GM21390 (cell line): ENCODE results near the gene BPIFB6.

Source experiments
- ATAC-seq: cut with Tn5 transposase; IDR thresholded peaks from one replicate; pipeline ENCODE4 v1.9.1; 2021; ENCODE audit not compliant: unreplicated experiment

Gene BPIFB6, protein sequence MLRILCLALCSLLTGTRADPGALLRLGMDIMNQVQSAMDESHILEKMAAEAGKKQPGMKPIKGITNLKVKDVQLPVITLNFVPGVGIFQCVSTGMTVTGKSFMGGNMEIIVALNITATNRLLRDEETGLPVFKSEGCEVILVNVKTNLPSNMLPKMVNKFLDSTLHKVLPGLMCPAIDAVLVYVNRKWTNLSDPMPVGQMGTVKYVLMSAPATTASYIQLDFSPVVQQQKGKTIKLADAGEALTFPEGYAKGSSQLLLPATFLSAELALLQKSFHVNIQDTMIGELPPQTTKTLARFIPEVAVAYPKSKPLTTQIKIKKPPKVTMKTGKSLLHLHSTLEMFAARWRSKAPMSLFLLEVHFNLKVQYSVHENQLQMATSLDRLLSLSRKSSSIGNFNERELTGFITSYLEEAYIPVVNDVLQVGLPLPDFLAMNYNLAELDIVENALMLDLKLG

DNA sequence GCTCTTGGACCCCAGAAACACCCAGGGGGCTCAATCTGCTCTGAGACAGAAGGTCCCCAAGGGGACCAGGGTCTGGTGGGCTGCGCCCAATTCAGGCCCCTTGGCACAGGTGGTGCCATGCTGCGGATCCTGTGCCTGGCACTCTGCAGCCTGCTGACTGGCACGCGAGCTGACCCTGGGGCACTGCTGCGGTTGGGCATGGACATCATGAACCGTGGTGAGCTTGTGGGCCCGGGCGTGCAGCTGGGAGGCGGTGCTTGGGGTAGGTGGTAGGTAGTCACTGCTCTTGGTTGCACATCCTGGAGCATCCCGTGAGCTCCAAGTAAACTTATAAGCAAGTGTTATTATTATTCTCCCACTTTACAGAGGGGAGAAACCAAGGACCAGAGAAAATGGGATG, at the start of gene BPIFB6:
Gene BPIFB6 (plus strand): TSS at position 118 of the 400 bp plus-strand sequence. CDS start 0 bp downstream, at position 118.
- ATAC-seq = no peak

DNA sequence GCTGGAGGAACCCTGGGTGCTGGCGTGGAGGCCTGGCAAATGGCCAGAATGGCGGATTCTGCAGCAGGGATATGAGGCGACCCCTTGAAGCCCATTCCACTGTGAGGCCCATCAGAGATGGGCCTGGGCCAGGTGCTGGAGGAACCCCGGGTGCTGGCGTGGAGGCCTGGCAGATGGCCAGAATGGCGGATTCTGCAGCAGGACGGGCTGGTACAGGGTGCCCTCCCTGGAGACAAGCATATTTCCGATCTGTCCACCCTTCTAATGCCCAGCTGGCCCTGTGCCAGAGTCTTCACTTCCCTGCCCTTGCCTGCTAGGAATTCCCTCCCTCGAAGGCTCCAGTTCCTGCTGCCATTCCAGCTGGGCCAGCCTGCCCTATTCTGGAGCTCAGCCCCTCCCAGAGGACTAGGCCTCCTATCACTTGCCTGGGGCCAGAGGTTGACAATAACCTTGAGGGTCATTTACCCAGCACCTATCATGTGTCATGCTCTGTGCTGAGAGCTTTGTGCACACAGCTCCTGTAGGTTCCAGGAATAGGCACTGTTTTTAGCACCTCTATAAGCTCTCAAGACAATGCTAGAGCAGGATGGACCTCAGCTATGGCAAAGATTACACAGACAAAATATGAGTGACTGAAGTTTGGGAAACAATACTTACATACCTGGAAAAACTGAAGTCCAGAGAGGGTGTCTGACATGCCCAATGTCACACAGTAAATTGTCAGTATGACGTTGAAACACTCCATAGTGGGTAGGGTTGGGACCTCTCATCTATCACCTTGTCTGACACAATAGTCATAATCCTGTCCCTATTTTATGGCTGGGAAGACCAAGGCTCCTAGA, 48.6 kb upstream of the BPIFB6 start:
- no peak for ATAC-seq

DNA sequence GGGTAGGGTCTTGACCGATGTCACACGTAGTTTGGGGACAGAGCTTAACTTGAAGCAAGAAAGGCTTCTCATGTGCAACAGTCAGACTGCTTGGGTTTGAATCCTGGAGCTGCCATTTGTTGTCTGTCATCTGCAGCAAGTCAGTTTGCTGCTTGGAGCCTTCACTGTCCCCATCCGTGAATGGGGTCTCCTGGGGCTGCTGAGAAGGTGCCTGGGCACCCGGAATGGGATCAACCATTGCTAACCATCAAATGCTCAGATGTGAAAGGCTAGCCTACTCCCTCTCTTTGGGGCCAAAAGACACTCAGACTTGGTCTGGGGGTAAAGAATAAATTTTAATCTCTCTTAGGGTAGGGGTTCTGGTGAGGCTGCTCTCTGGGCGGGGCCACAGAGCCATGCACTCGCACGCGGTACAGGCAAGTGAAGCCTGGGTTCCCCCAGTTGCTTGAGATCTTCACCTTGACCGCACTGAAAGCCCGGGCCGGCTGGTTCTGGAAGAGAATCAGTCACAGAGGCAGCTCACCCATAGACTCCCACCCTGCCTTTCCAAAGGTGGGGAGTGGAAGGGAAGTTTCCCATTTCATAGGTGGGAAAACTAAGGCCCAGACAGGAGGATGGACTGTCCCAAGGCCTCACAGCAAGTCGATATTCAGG, 47.9 kb upstream of the BPIFB6 start:
- ATAC-seq = no peak

DNA sequence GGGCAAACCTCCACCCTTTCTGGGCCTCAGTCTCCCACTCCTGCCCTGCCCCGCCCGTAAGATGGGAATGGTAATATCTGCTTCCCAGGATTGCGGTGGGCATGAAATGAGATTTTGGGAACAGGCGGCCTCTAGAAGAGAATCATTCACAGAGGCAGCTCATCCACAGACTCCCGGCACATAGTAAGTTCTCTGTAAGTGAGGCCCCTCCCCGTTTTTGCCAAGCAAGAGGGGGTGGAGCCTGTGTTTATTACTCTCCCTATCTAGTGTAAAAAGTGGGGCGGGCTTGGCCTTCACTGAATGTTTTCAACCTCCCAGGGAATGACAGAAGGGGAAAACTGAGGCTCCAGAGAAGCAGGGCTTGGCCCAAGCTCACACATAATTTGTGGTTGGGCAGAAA, 47.3 kb upstream of the BPIFB6 start:
- ATAC-seq = no peak

DNA sequence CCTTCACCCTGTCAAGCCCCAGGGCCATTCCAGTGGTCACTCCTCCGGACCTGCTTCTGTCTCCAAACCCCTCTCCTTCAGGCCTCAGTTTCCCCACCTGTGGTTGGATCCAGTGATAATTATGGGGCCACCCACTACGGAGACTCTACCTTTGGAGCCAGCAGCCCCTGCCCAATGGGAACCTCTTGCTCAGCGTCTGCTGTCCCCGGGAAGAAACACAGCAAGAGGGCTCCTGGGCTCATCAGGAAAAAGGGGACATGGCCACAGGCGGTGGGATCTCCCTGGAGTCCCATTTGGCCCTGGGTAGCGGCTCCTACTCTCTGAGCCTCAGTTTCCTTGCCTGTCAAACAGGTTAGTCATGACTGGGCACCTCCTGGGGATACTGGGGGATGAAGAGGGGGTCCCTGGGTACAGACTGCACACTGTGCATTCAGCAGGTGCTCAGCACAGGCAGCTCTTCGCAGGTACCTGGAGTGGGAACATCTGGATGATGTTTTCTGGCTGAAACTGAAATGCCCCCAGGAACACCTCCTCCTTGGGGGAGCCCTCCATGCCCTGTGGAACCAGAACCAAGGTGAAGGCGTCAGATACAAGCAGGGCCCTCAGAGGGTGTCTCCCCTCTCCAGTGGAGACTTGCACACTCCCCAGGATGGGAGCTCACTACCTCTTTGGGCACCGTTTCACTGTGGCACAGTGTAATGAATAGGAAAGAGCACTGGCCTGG, 46.7 kb upstream of the BPIFB6 start:
- ATAC-seq = no peak

DNA sequence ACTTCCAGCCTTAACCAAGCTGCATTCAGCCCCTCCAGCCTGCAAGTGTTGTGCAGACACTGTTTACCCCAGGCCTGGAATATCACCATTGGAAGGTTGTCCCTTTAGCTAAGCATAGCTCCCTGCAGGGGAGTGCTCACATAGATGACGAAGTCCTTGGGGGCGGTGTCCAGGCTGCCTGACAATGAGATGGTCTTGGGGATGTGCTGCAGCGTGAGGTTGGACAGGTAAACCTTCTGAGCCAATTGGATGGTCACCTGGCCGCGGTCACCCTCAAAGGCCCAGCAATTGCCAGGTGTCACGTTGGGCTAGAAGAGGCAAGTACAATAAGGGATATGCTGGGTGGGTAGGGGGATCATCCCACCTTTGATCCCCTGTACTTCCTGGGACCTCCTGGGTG, 45.9 kb upstream of the BPIFB6 start:
- ATAC-seq = no peak

DNA sequence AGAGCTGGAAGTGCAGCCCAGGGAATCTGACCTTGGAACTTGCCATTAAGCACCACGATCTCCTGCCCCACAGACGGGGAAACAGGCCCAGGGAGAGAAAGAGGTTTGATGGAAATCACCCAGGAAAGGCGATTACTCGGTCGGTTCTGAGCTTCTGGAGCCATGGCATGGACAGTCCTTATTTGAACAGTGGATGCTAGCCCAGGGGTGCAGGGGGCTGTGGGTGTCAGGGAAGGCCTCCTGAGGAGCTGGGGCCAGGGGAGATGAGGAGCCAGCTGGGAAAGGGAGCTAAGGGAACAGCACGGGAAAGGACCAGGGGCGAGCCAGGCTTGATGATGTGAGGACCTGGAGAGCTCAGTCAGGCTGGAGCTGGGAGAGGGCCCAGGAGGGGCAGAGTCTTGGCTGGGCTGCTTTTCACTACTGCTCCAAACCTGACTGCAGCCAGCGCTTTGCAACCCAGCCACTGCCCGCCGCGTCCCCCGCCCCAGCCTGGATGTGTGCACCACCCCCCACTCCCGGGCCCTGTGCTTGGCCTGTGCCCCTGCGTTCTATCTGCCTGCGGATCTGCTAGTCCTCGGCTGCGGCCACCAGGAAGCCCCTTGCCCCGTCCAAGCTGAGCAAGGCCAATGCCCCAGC, 45.0 kb upstream of the BPIFB6 start:
- ATAC-seq = no peak

DNA sequence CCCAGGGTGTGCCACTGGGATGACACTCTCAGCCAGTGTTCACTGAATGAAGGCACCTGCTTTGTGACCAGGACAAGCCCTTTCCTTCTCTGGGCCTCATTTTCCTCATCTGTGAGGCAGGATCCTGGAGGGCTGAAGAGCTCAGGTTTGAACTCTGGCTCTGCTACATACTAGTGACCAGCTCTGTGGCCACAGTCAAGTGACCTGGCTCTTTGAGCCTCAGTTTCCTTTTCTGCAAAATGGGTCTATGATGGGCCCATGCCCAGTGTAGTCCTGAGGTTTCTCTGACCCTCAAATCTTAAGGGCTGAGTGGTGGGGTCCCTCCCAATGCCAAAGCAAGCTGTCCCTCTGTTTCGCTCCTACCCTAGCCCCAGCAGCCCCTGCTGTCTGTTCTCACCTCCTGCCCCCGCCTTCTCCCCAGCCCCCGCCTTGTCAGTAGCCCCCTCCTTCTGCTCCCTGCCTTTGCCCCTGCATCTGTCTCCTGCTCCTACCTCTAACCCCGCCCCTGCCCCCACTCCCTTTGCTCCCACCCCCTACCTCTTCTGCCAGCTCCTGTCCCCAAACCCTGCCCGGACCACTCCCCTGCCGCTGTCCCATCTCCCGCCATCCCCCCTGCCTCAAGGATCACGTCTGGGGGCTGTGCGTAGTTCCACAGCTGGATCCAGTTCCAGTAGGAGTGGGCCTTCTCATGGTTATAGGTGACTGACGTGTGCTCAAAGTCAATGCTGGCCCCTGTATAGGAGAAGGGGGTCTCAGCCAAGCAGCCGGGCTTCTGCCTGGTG, 44.2 kb upstream of the BPIFB6 start:
- ATAC-seq = no peak

DNA sequence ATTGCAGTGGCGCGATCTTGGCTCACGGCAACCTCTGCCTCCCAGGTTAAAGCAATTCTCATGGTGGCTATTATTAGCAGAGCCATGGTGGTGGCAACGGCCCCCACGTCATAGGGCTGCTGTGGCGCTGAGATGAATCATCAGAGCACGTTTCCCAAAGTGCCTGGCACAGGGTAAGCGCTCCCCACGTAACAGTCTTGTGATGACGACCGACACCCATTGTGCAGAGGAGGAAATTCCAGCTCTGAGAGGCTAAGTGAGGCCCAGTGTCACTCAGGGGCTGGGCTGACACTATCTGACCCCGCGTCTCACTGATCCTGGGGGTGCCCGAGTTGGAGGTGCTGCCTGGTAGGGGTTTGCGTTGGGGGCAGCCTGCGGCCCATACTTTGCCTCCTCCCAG, 43.4 kb upstream of the BPIFB6 start:
- ATAC-seq = no peak

DNA sequence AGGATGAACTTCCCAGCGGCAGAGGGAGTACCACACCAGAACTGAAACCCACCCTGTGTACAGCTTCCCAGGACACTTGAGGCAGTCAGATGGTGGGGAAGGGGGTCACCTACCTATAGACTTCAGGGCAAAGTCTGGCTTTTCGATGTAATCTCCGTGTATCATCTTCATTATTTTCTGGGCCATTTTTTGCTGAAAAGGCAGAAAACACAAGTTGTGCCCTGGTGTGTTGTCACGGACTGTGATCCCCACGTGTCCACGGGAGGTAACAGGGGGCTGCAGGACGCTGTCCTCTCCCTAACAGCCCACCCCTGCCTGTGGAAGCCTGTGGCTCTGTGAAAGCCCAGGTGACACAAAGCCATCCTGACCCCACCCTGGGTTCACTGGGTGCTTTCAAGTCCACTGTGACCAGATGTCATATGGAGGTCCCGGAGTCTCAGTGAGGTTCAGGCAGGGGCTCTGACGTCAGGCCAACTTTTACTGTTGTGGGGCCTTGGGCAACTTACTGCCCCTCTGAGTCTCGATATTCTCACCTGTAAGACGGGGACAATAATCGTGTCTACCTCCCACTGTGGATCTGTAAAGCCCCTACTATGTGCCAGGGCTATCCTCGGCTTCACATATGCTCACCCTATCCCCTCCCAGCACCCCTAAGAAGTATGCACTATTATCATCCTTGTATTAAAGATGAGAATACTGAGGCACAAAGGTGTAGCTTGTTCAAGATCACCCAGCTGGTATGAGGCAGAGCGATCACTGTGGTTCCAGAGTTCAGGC, 41.8 kb upstream of the BPIFB6 start:
- no peak for ATAC-seq

DNA sequence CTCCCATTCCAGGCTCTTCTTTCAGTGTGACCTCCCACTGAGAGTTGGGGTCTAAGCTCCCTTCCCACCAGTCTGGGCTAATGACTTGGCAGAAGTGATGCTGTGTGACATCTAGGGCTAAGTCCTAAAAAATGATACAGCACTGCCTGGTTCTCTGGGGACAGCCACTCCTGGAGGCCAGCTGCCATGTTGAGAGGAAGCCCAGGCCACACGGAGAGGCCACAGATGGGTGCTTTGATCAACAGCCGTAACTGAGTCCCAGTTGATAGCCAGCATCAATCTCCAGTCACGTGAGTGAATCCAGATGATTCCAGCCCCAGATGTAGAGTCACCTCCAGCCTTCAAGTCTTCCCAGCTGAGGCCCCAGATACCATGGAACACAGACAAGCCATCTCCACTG, 41.0 kb upstream of the BPIFB6 start:
- no peak for ATAC-seq

DNA sequence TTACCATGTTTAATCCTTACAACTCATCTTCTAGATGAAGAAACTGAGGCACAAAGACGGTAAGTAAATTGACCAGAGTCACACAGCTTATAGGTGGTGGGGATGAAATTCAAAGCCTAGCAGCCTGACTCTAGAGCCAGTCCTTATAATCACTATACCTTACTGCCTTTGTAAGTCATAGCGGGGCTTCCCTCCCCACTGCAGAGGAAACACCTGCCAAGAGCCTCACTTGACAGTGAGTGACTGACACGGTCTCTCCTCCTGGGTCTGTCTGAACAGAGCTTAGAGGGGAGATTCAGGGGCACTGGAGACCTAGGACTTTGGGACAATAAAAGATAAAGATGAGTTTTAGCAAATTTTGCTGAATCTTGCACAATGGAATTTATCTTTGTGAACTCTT, 40.1 kb upstream of the BPIFB6 start:
- no peak for ATAC-seq

DNA sequence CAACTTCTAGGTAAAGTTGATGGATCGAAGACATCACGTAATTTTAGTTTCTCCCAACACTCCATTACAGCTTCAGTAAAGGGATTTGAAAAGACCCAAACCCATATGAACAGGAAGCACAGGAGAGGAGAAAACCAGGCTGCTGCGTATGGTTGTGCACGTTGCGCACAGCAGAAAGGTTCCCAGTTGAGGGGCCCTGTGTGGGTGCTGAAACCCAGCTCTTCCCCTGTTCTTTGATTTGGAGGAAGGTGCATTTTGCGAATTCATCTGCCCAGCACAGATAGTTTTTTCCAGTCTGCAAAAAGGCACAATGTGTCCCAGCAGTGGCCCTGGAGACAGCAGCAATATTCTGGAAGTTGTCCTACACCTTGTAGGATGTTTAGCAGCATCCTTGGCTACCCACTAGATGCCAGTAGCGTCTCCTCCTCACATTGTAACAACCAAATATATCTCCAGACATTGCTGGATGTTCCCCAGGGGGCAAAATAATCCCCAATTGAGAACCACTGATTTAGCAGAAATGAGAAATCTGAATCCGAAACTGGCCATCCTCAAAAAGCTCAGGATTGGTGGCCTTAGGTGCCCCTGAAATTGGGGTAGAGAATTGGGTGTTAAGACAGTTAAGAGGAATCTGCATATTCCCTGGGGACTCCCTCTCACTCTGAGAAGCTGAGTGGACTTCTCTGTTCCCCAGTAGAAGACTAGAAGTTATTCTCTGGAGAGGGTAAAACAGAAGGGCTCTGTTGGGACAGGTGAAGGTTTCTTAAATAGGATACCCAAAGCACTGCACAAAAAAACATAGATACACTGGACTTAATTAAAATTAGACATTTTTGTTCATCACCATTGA, 39.4 kb upstream of the BPIFB6 start:
- no peak for ATAC-seq

DNA sequence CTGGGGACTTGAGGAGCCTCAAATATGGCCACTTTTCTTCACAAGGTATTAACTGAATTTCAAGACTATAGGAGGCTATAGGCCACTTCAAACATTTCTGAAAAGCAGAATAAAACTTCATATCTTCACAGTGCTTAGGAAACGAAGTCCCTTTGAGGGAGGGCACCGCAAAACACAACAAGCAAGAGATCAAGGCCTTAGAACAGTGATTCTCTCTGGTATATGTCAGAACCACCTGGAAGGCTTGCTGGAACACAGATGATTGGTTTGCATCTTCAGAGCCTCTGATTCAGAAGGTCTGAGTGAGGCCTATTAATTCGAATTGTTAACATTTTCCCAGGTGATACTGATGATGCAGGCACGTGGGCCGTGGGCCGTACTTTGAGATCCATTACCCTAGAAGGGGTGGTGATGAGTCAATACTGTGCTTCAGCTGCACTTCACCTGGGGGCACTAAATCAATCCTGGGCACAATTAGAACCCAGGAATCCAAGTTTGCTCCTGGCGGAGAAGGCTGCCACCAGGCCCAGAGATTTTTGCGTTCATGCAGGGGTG, 37.9 kb upstream of the BPIFB6 start:
- no peak for ATAC-seq

DNA sequence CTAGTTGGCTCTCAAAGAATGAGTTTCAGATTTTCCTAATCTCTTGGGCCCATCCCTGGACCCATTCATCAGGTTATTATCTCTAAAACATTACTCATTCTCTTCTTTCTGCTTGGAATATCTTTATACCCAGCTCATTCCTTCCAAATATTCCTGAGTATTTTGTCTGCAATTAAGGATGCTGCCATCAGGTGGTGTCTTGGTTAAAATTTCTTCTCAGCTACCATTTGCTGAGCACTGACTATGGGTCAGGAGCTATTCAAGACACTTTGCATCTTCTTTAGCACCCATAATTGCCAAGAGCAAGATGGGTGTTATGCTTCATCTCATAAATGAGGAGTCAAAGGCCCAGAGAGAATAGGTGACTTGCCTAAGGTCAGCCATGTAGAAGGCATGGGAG, 35.6 kb upstream of the BPIFB6 start:
- no peak for ATAC-seq

DNA sequence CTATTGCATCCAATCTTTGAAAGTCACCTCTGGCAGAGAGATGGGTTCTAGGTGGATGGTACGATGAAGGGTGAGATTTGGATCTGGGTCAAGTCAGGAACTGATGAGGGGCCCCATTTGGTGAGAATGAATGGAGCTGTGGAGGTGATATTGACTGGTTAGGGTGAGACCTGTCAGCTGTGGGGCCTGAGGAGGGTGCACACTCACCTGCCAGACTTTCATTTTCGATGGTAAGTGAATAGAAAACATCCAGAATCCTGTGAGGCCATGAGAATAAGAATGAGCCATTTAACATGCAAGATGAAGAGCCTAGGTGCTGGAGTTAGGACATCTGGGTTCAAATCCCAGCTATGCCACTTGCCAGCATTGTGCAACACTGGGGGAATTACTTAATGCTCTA, 34.0 kb upstream of the BPIFB6 start:
- ATAC-seq = no peak

DNA sequence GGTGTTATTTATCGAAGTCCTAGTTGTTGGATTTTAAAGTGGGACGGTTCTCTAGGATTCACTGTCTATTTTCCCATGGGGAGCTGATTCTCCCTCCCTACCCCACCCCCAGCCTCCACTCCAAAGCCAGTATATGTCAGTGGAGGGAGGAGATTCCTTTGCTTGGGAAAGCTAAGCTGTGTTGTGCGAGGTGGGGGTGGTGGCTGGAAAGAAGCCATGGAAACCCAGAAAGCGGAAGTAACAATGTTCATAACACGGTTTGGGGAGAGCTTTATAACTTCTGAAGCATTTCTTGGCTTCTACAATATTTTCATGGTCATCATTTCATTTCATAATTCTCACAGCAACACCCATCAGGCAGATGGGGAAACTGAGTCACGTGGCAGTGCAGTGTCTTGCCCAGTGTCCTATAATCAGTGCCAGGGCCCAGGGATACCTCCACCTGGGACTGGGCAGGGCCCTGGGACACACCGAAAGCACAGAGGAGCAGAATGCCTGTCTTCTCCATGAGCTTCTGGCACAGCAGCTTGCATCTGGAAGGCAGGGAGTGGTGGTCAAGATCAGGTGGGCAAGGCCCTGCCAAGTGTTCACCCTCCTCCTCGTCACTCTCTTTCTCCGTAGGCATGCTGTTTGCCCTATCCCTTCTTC, 31.7 kb upstream of the BPIFB6 start:
- no peak for ATAC-seq
